GM12878 (cell line): ENCODE data around the gene PYGO1. TPM values are rescaled to one million over a fixed set of nuclear protein-coding genes. Genes with fewer than 3 reads are reported as not detected.

ENCODE experiments used
- ATAC-seq: fragments of 200-7000 bp; cut with Tn5 transposase; 3 replicates; pipeline ENCODE4 v1.9.1; 2020; ENCODE audit warnings: mild to moderate bottlenecking, moderate library complexity
- BruUV-seq: library from RNA; stranded (reverse); fragments of 400-500 nt; replicated peaks from 2 replicates; lab custom pipeline; 2021; lab: Mats Ljungman, UMichigan
- CTCF ChIA-PET: fragments of 300-600 bp; sonication (Branson Sonifier 250); formaldehyde crosslinking; extraction: SDS; loops from one replicate; lab custom pipeline; 2021; ENCODE audit warnings: inconsistent platforms; lab: Yijun Ruan, JAX
- POLR2A ChIA-PET: fragments of 350-600 bp; formaldehyde crosslinking; extraction: SDS; loops from one replicate; lab custom pipeline; 2021; ENCODE audit warnings: inconsistent platforms; lab: Charles Lee
- RAD21 ChIA-PET: fragments of 300-600 bp; sonication (Branson Sonifier 250); formaldehyde crosslinking; loops from one replicate; lab custom pipeline; 2023; ENCODE audit warnings: antibody characterized with exemption; ENCODE audit not compliant: unreplicated experiment; lab: Charles Lee
- SMC1A ChIA-PET: fragments of 300-600 bp; sonication (Branson Sonifier 250); formaldehyde crosslinking; loops from one replicate; lab custom pipeline; 2023; ENCODE audit not compliant: unreplicated experiment, uncharacterized antibody; lab: Charles Lee
- DNase-seq: peaks from one replicate; pipeline ENCODE4 v3.0.0-alpha.2; 2011; ENCODE audit warnings: low read depth, low spot score
- FAIRE-seq: peaks from 3 replicates; lab custom pipeline; 2011; peaks lifted over from hg19 to GRCh38; lab: Jason Lieb, UNC
- H2AFZ ChIP-seq: 2 replicates; pipeline ENCODE4 v1.6.0; 2011; ENCODE audit warnings: low read depth, low read length, control low read depth; ENCODE audit not compliant: control insufficient read depth
- H3K27ac ChIP-seq: 2 replicates; pipeline ENCODE4 v1.5.1; 2011; ENCODE audit warnings: control low read depth; ENCODE audit not compliant: control insufficient read depth, insufficient read depth
- H3K27me3 ChIP-seq, 2 experiments: replicated peaks in 1 of 2; 2 replicates each; pipeline versions ENCODE4 v1.6.0 to v1.6.1; 2011; ENCODE audit warnings: low read length in 1 of 2; ENCODE audit not compliant: control insufficient read depth in 2 of 2, insufficient read depth in 2 of 2
- H3K36me3 ChIP-seq, 2 experiments: 2 replicates each; pipeline ENCODE4 v1.5.1; 2011; ENCODE audit warnings: low read length in 1 of 2; ENCODE audit not compliant: control insufficient read depth in 2 of 2, insufficient read depth in 2 of 2
- H3K4me1 ChIP-seq: 2 replicates; pipeline ENCODE4 v1.6.1; 2011; ENCODE audit warnings: mild to moderate bottlenecking, low read length, moderate library complexity, mixed read lengths; ENCODE audit not compliant: control insufficient read depth, insufficient read depth
- H3K4me2 ChIP-seq: 2 replicates; pipeline ENCODE4 v1.6.0; 2011; ENCODE audit warnings: control low read depth; ENCODE audit not compliant: control insufficient read depth, insufficient read depth
- H3K4me3 ChIP-seq: fragments of 200-600 bp; sonication (generic); 2 replicates; pipeline ENCODE4 v1.5.1; 2016
- H3K79me2 ChIP-seq: 2 replicates; pipeline ENCODE4 v1.6.0; 2011; ENCODE audit warnings: low read length; ENCODE audit not compliant: control insufficient read depth, insufficient read depth
- H3K9ac ChIP-seq: 2 replicates; pipeline ENCODE4 v1.8.0; 2011; ENCODE audit warnings: low read length, control low read depth, mixed read lengths; ENCODE audit not compliant: control insufficient read depth, insufficient read depth
- H3K9me3 ChIP-seq: replicated peaks from 3 replicates; pipeline ENCODE4 v1.5.1; 2011; ENCODE audit warnings: mild to moderate bottlenecking, low read length; ENCODE audit not compliant: control insufficient read depth, insufficient read depth
- H4K20me1 ChIP-seq: 2 replicates; pipeline ENCODE4 v1.6.0; 2011; ENCODE audit not compliant: control insufficient read depth, insufficient read depth
- CBX3 ChIP-seq: fragments of 200-600 bp; sonication (generic); IDR thresholded peaks from 2 replicates; pipeline ENCODE4 v1.6.1; 2016; ENCODE audit warnings: low read depth, borderline replicate concordance
- CEBPZ ChIP-seq: fragments of 150-350 bp; IDR thresholded peaks from 2 replicates; pipeline ENCODE4 v1.6.1; 2016; ENCODE audit warnings: low read depth, low read length
- CHD2 ChIP-seq: IDR thresholded peaks from 2 replicates; pipeline ENCODE4 v1.6.1; 2011; ENCODE audit warnings: low read depth, low read length, improper control_type of control experiment, borderline replicate concordance
- JUNB ChIP-seq: IDR thresholded peaks from 2 replicates; pipeline ENCODE4 v1.6.1; 2016; ENCODE audit warnings: antibody characterized with exemption, mild to moderate bottlenecking
- NBN ChIP-seq: fragments of 450-650 bp; IDR thresholded peaks from 2 replicates; pipeline ENCODE4 v1.6.1; 2016
- NFYA ChIP-seq: IDR thresholded peaks from 2 replicates; pipeline ENCODE4 v1.6.1; 2011; ENCODE audit warnings: low read depth, mild to moderate bottlenecking, low read length, improper control_type of control experiment, borderline replicate concordance
- NKRF ChIP-seq: fragments of 450-650 bp; conservative IDR thresholded peaks from 2 replicates; pipeline ENCODE4 v1.6.1; 2017; ENCODE audit warnings: mild to moderate bottlenecking, moderate library complexity
- PBX3 ChIP-seq: IDR thresholded peaks from 2 replicates; pipeline ENCODE4 v1.6.1; 2011; ENCODE audit warnings: mild to moderate bottlenecking, low read depth, low read length, moderate library complexity; ENCODE audit not compliant: insufficient replicate concordance
- RB1 ChIP-seq: fragments of 450-650 bp; formaldehyde crosslinking; IDR thresholded peaks from 2 replicates; pipeline ENCODE4 v1.6.1; 2017; ENCODE audit warnings: mild to moderate bottlenecking, borderline replicate concordance
- SMARCA5 ChIP-seq: fragments of 450-650 bp; IDR thresholded peaks from 2 replicates; pipeline ENCODE4 v1.6.1; 2017; ENCODE audit warnings: mild to moderate bottlenecking
- SPI1 ChIP-seq: IDR thresholded peaks from 2 replicates; pipeline ENCODE4 v1.6.1; 2011; ENCODE audit warnings: low read depth, mild to moderate bottlenecking, low read length, moderate library complexity, borderline replicate concordance; ENCODE audit not compliant: insufficient read depth
- TCF7 ChIP-seq: IDR thresholded peaks from 2 replicates; pipeline ENCODE4 v1.6.1; 2014; ENCODE audit warnings: antibody characterized with exemption, borderline replicate concordance
- WGBS: methylation state at CpG from one replicate; pipeline ENCODE4 v1.1.6; 2016; ENCODE audit warnings: low lambda C conversion rate; ENCODE audit not compliant: insufficient replicate concordance, insufficient coverage; ENCODE audit errors: missing lambda C conversion rate; 5-methylcytosine and 5-hydroxymethylcytosine counted together
- in situ Hi-C: fragments of 300-500 bp; cut with MboI; formaldehyde crosslinking; loops from 9 replicates; pipeline ENCODE4 v1.14.3; 2018; ENCODE audit warnings: mixed read lengths
- intact Hi-C: fragments of 100-400 bp; cut with micrococcal nuclease; formaldehyde crosslinking; loops from one replicate; pipeline ENCODE4 v1.14.2; 2022; ENCODE audit not compliant: unreplicated experiment
- polyA plus RNA-seq, 11 experiments: library from polyadenylated mRNA; depleted of rRNA in 4 of 11; unstranded in 6 of 11; stranded (reverse) in 5 of 11; fragments of >200 nt; fragmentation: Nextera tagmentation in 4 of 11; fragmentation: Illumina TruSeq in 1 of 11; extraction: Ambion mirVana in 4 of 11; extraction: Trizol in 1 of 11; gene quantifications; 1 replicate in 1 of 11; 2 replicates in 10 of 11; pipeline versions ENCODE4 v1.2.1 to v1.2.3, GENCODE V29; 2011 to 2016; ENCODE audit warnings: inconsistent platforms in 2 of 11, missing spikeins in 2 of 11, low read depth in 1 of 11
- total RNA-seq, 4 experiments: library from RNA; depleted of rRNA in 3 of 4; stranded (reverse); fragments of >200 nt in 3 of 4; fragmentation: Illumina TruSeq in 1 of 4; extraction: Trizol in 1 of 4; gene quantifications; 2 replicates each; pipeline versions ENCODE4 v1.2.1 to v1.2.3, GENCODE V29; 2013 to 2021

PYGO1 gene
- total and polyA plus RNA-seq, 10 of the 15 experiments (the other 5 are each of a cell fraction or from before 2014, with no cell fraction given) = 0.01 TPM; not detected in 9

- Histone ChIP-seq H3K4me2 (no peak overlapping the region), H3K36me3 (no peaks in the 10 kb centered on the region), H3K9ac (no peak overlapping the region), H3K4me3 (no peak overlapping the region), H2AFZ (no peak overlapping the region), H3K4me1 (no peaks in the 10 kb centered on the region), H3K27ac (no peak overlapping the region), H4K20me1 (no peaks in the 10 kb centered on the region), H3K79me2 (no peaks in the 10 kb centered on the region), H3K27me3 (no peaks in the 10 kb centered on the region), H3K9me3 (no peaks in the 10 kb centered on the region)
- intact Hi-C loops = no loop called here
- in situ Hi-C loops = no loop called here
- 69% methylated on average over 6 of the region's 6 CpGs for WGBS
- DNase-seq (no peak), ATAC-seq (no peak), FAIRE-seq (no peak)
- ChIA-PET POLR2A (no interaction called here), SMC1A (no interaction called here), RAD21 (no interaction called here), CTCF (no interaction called here)
- BruUV-seq = no TSS peak
- TF ChIP-seq JUNB (no peak), PBX3 (no peak), SPI1 (no peak), NKRF (no peak), CBX3 (no peak), CEBPZ (no peak), SMARCA5 (no peak), NFYA (no peak), RB1 (no peak), TCF7 (no peak), CHD2 (no peak), NBN (no peak)
Measured at GRCh38 chr15:55535436-55535835, 52.7 kb downstream of the PYGO1 start.
